GM12874 (cell line): ENCODE data around the gene ZNF581.

Source experiments
- TF ChIP-seq, protein P1 (sequence below): IDR thresholded peaks from 2 replicates; pipeline ENCODE4 v1.5.1; 2011; ENCODE audit warnings: low read depth, mild to moderate bottlenecking, control low read depth, low read length, moderate library complexity; ENCODE audit not compliant: insufficient read depth

ZNF581 gene

DNA sequence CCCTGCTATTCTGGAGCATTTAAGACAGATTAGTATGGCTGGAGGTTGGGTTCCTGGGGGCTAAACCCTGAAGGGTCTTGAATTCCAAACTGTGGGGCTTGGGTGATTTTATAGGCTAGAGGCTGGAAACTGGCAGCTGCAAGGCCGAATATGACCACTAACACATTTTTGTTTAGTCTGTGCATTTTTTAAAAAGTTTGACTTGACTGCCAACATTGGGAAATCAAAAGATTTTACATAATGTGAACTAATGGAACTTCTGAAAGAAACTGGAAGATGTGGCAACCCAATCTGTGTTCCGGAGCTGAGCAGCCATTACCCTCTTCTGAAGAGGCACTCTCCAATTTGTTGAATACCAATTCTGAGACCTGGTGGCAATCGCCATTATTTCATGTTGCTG is 24.2 kb upstream of the ZNF581 start:
- TF ChIP-seq, protein P1, sequence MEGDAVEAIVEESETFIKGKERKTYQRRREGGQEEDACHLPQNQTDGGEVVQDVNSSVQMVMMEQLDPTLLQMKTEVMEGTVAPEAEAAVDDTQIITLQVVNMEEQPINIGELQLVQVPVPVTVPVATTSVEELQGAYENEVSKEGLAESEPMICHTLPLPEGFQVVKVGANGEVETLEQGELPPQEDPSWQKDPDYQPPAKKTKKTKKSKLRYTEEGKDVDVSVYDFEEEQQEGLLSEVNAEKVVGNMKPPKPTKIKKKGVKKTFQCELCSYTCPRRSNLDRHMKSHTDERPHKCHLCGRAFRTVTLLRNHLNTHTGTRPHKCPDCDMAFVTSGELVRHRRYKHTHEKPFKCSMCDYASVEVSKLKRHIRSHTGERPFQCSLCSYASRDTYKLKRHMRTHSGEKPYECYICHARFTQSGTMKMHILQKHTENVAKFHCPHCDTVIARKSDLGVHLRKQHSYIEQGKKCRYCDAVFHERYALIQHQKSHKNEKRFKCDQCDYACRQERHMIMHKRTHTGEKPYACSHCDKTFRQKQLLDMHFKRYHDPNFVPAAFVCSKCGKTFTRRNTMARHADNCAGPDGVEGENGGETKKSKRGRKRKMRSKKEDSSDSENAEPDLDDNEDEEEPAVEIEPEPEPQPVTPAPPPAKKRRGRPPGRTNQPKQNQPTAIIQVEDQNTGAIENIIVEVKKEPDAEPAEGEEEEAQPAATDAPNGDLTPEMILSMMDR = no peak

DNA sequence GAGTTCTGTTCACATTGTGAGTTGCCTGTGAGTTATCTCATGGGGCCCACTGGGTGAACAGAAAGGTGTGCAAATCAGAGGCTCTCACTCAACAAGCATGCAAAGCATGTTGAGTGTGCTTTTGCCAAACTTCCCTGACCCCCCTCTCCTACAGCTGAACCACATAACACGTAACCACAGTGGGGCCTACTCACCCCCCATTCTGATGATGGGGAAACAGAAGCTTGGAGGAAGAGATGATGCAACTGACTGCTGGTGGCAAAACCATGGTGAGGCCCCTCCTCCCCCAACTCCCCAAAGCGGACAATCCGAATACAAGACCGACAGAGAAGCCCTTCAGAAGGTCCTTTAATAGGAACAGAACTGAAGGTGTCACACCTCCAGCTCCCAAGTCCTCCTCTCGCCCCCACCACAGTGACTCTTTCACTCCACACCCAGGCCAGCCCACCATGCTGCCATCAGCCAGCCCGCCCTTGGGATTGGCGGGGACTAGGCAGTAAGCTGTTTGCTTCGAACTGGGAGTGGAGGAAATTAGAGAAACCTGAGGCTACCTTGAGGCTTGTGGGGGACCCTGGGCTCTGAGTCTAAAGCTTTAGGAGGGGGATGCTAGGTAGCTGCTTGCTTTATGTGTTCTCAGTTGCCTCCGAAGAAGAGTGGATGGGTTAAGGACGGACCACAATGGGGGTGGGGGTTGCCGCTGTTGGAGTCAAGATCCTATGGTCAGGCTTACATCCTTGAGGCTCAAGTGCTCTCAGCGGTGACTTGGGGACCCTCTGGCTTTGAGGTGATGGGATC is 22.8 kb upstream of the ZNF581 start:
- TF ChIP-seq, protein P1 = no peak

- TF ChIP-seq, protein P1 = no peak
Observed at GRCh38 chr19:55621205-55621672, 22.2 kb upstream of the ZNF581 start.

GRCh38 chr19:55621673-55622231 is 21.7 kb upstream of the ZNF581 start:
- TF ChIP-seq, protein P1 = no peak

DNA sequence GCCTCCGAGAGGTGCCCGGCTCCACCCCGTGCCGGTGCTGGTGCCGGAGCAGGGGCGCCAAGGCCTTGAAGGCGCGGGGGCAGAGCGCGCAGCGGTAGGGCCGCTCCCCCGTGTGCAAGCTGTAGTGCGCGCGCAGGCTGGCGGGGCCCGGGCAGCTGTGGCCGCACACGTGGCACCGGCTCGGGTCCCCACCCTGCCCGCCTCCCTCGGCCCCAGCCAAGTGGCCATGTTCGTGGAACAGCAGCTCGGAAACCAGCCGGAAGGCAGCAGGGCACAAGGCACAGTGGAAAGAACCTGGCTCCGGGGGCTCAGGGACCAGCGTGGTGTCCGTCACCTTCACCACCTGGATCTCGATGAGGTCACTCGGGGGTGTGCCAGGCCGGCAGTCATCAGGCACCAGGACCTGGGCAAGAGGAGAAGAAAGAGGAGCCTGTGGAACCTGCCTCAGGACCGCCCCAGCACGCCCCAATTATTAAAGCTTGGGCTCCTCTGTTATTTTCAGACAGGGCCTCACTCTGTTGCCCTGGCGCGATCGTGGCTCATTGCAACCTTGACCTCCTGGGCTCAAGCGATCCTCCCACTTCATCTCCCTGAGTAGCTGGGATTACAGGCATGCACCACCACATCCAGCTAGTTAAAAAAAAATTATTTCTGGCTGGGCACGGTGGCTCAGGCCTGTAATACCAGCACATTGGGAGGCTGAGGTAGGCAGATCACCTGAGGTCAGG is 21.0 kb upstream of the ZNF581 start:
- TF ChIP-seq, protein P1 = no peak

DNA sequence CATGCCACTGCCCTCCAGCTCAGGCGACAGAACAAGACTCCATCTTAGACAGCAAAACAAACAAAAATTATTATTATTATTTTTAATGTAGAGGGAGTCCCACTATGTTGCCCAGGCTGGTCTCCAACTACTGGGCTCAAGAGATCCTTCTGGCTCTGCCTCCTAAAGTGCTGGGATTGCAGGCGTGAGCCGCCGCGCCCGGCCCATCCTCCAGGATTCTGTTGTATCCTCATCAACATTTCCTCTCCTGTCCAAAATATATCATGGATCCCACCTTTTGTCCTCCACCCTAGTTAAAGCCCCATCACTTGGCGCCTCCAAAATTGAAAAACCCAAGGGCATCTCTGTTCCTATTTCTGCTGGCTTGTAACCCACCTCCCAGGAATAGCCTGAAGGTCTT is 20.3 kb upstream of the ZNF581 start:
- TF ChIP-seq, protein P1 = no peak

- TF ChIP-seq, protein P1 = no peak
Observed at GRCh38 chr19:55623561-55623960, 19.9 kb upstream of the ZNF581 start.
